Endothelial cell of umbilical vein (primary cell): ENCODE measurements around the gene DPP10. TPM values are rescaled to one million over a fixed set of nuclear protein-coding genes. Genes with fewer than 3 reads are reported as not detected.

ENCODE experiments used
- BruUV-seq: library from RNA; stranded (reverse); fragments of 400-500 nt; replicated peaks from 2 replicates; lab custom pipeline; 2021; lab: Mats Ljungman, UMichigan
- CTCF ChIA-PET: fragments of 300-600, 350-600 bp; sonication (Branson Sonifier 250); formaldehyde crosslinking; loops from one replicate; lab custom pipeline; 2021; ENCODE audit warnings: antibody characterized with exemption, inconsistent platforms; lab: Charles Lee
- POLR2A ChIA-PET: fragments of 300-600, 350-600 bp; sonication (Branson Sonifier 250); formaldehyde crosslinking; loops from one replicate; lab custom pipeline; 2021; ENCODE audit warnings: antibody characterized with exemption, inconsistent platforms; lab: Charles Lee
- DNase-seq: peaks from one replicate; pipeline ENCODE4 v3.0.0-alpha.2; 2011; ENCODE audit warnings: low read depth, low spot score
- FAIRE-seq: peaks from 2 replicates; lab custom pipeline; 2011; peaks lifted over from hg19 to GRCh38; lab: Jason Lieb, UNC
- H2AFZ ChIP-seq: 2 replicates; pipeline ENCODE4 v1.6.0; 2012; ENCODE audit warnings: low read depth, low read length, control low read depth, inconsistent platforms
- H3K27ac ChIP-seq: 2 replicates; pipeline ENCODE4 v1.5.1; 2011; ENCODE audit warnings: low read depth, mild to moderate bottlenecking, control low read depth, low read length, moderate library complexity; ENCODE audit not compliant: insufficient read depth
- H3K27me3 ChIP-seq, 2 experiments: 2 replicates each; pipeline versions ENCODE4 v1.6.0 to v1.6.1; 2011; ENCODE audit warnings: low read length in 2 of 2, mixed read lengths in 1 of 2; ENCODE audit not compliant: control insufficient read depth in 2 of 2, insufficient read depth in 2 of 2
- H3K36me3 ChIP-seq, 2 experiments: 2 replicates in 1 of 2; 3 replicates in 1 of 2; pipeline ENCODE4 v1.5.1; 2011; ENCODE audit warnings: low read length in 2 of 2, mild to moderate bottlenecking in 1 of 2, moderate library complexity in 1 of 2; ENCODE audit not compliant: control insufficient read depth in 2 of 2, insufficient read depth in 2 of 2; ENCODE audit errors: extremely low read depth in 1 of 2
- H3K4me1 ChIP-seq: 3 replicates; pipeline ENCODE4 v1.5.1; 2011; ENCODE audit warnings: mild to moderate bottlenecking, low read length; ENCODE audit not compliant: control insufficient read depth, insufficient read depth; ENCODE audit errors: extremely low read depth
- H3K4me2 ChIP-seq: 2 replicates; pipeline ENCODE4 v1.6.1; 2011; ENCODE audit warnings: low read length, control low read depth, mixed read lengths; ENCODE audit not compliant: insufficient read depth
- H3K4me3 ChIP-seq, 3 experiments: fragments of 200-600 bp in 1 of 3; sonication (generic), shearing (Covaris generic) in 1 of 3; replicated peaks in 1 of 3; 2 replicates each; pipeline ENCODE4 v1.5.1; 2011 to 2016; ENCODE audit warnings: control low read depth in 3 of 3, low read length in 3 of 3, mild to moderate bottlenecking in 2 of 3, inconsistent platforms in 1 of 3, low read depth in 1 of 3, moderate library complexity in 1 of 3; ENCODE audit not compliant: insufficient read depth in 1 of 3
- H3K79me2 ChIP-seq: 2 replicates; pipeline ENCODE4 v1.6.0; 2012; ENCODE audit warnings: low read length, inconsistent platforms; ENCODE audit not compliant: control insufficient read depth, insufficient read depth
- H3K9ac ChIP-seq: replicated peaks from 2 replicates; pipeline ENCODE3; 2011; ENCODE audit warnings: low read length, control low read depth; ENCODE audit not compliant: insufficient read depth; ENCODE audit errors: extremely low read depth
- H3K9me1 ChIP-seq: replicated peaks from 3 replicates; pipeline ENCODE4 v1.6.0; 2011; ENCODE audit warnings: mild to moderate bottlenecking, low read length; ENCODE audit not compliant: control insufficient read depth, insufficient read depth; ENCODE audit errors: extremely low read depth
- H3K9me3 ChIP-seq: replicated peaks from 2 replicates; pipeline ENCODE4 v1.5.1; 2012; ENCODE audit warnings: low read length, inconsistent platforms; ENCODE audit not compliant: control insufficient read depth, insufficient read depth
- H4K20me1 ChIP-seq: replicated peaks from 2 replicates; pipeline ENCODE3; 2011; ENCODE audit warnings: mild to moderate bottlenecking, low read length; ENCODE audit not compliant: control insufficient read depth, insufficient read depth; ENCODE audit errors: extremely low read depth
- CTCF ChIP-seq, 2 donors: IDR thresholded peaks; 1 replicate in 1 of 2; 2 replicates in 1 of 2; pipeline ENCODE4 v1.5.1; 2011; ENCODE audit warnings: low read length in 2 of 2, mild to moderate bottlenecking in 2 of 2, moderate library complexity in 2 of 2, control low read depth in 1 of 2, inconsistent platforms in 1 of 2, low read depth in 1 of 2; ENCODE audit not compliant: insufficient read depth in 1 of 2; ENCODE audit errors: extremely low read depth in 1 of 2
- EZH2 ChIP-seq: IDR thresholded peaks from 2 replicates; pipeline ENCODE4 v1.6.1; 2012; ENCODE audit warnings: borderline replicate concordance, low read depth, mild to moderate bottlenecking, moderate library complexity, low read length, inconsistent platforms; ENCODE audit not compliant: severe bottlenecking
- FOS ChIP-seq: IDR thresholded peaks from 2 replicates; pipeline ENCODE4 v1.6.1; 2011; ENCODE audit warnings: mild to moderate bottlenecking, low read length, moderate library complexity, borderline replicate concordance; ENCODE audit not compliant: insufficient read depth
- GATA2 ChIP-seq: IDR thresholded peaks from 2 replicates; pipeline ENCODE4 v1.7.0; 2011; ENCODE audit warnings: low read depth, mild to moderate bottlenecking, moderate library complexity, mixed read lengths, low read length; ENCODE audit not compliant: insufficient read length, insufficient read depth
- JUN ChIP-seq: IDR thresholded peaks from 2 replicates; pipeline ENCODE4 v1.6.1; 2011; ENCODE audit warnings: borderline replicate concordance, low read depth; ENCODE audit not compliant: insufficient read length, insufficient read depth
- MAX ChIP-seq: IDR thresholded peaks from 2 replicates; pipeline ENCODE4 v1.6.1; 2011; ENCODE audit not compliant: insufficient read depth, insufficient read length
- MYC ChIP-seq: IDR thresholded peaks from one replicate; pipeline ENCODE4 v1.6.1; 2011; ENCODE audit warnings: mild to moderate bottlenecking, low read depth, low read length
- POLR2A ChIP-seq: IDR thresholded peaks from 2 replicates; pipeline ENCODE4 v1.6.1; 2012; ENCODE audit warnings: low read depth, mild to moderate bottlenecking, control low read depth, low read length
- POLR2AphosphoS5 ChIP-seq: IDR thresholded peaks from 2 replicates; pipeline ENCODE4 v1.6.1; 2012; ENCODE audit warnings: low read depth, mild to moderate bottlenecking, control low read depth, low read length, moderate library complexity; ENCODE audit not compliant: insufficient read depth
- dilution Hi-C: fragments of 300-500 bp; cut with MboI; formaldehyde crosslinking; loops from one replicate; pipeline ENCODE4 v1.15.0; 2019; ENCODE audit warnings: low sequenced_read_pairs; ENCODE audit not compliant: extremely low pct_ligation_motif_present
- intact Hi-C: fragments of 100-400 bp; cut with micrococcal nuclease; formaldehyde crosslinking; loops from one replicate; pipeline ENCODE4 v1.10.0; 2022
- polyA plus RNA-seq, 4 experiments: library from polyadenylated mRNA; depleted of rRNA in 3 of 4; stranded (reverse) in 3 of 4; unstranded in 1 of 4; fragments of >200 nt; gene quantifications; 2 replicates each; pipeline versions ENCODE4 v1.2.1 to v1.2.3, GENCODE V29; 2011 to 2012; ENCODE audit warnings: missing spikeins in 1 of 4
- total RNA-seq: library from RNA; stranded (reverse); gene quantifications from 2 replicates; pipeline ENCODE4 v1.2.3, GENCODE V29; 2021

DPP10 gene
- total and polyA plus RNA-seq, 2 donors (not counting 3 experiments of a cell fraction or from before 2014, with no cell fraction given): not detected

- ChIA-PET POLR2A (no interaction called here), CTCF (no interaction called here)
- intact Hi-C loops (no loop called here), dilution Hi-C loops (no loop called here)
- H3K36me3 ChIP-seq: no peaks in the 10 kb centered on the region
- no peaks in the 10 kb centered on the region for H3K4me1 ChIP-seq
- no peak overlapping the region for H3K4me3 ChIP-seq
- no peak for TF ChIP-seq GATA2
- no peak for TF ChIP-seq CTCF (IDR thresholded peaks at IDR 0.05; ENCODE audit: extremely low read depth in 1 of 2, insufficient read depth in 1 of 2, low read depth in 1 of 2, low read length in 2 of 2)
- no peak for TF ChIP-seq EZH2
- no peak for TF ChIP-seq MAX
- no peak for TF ChIP-seq POLR2AphosphoS5
- no peak for TF ChIP-seq JUN
- TF ChIP-seq POLR2A: no peak
- no peak for TF ChIP-seq FOS
- TF ChIP-seq MYC: no peak
- H3K9me3 ChIP-seq: peaks cover 7% of the 10 kb centered on the region
- no peaks in the 10 kb centered on the region for H4K20me1 ChIP-seq
- H2AFZ ChIP-seq: no peak overlapping the region
- no peaks in the 10 kb centered on the region for H3K27me3 ChIP-seq
- FAIRE-seq (no peak), DNase-seq (no peak)
- no TSS peak for BruUV-seq
- H3K9ac ChIP-seq: no peak overlapping the region
- H3K27ac ChIP-seq: no peak overlapping the region
- no peaks in the 10 kb centered on the region for H3K79me2 ChIP-seq
- H3K9me1 ChIP-seq: no peaks in the 10 kb centered on the region
- no peak overlapping the region for H3K4me2 ChIP-seq
These were observed 682.4 kb downstream of the DPP10 start for GRCh38 chr2:115124817-115125216.
